Adipocyte (in vitro differentiated cells): ENCODE measurements around the gene OR52R1.
"Not testable (repeated sequence)": the region's sequence is repeated elsewhere in the genome, so short reads cannot be mapped to it uniquely, and the experiment has no call there.

Source experiments
- DNase-seq: peaks from one replicate; pipeline ENCODE4 v3.0.0-alpha.2; 2015; ENCODE audit warnings: low read depth
- H3K27me3 ChIP-seq: replicated peaks from 2 replicates; pipeline ENCODE4 v1.7.0; 2013; ENCODE audit warnings: mild to moderate bottlenecking, low read length, moderate library complexity; ENCODE audit not compliant: control insufficient read depth, insufficient read depth
- H3K36me3 ChIP-seq: 2 replicates; pipeline ENCODE4 v1.7.0; 2013; ENCODE audit warnings: low read length, mild to moderate bottlenecking, moderate library complexity; ENCODE audit not compliant: control insufficient read depth, insufficient read depth, severe bottlenecking
- H3K4me1 ChIP-seq: 2 replicates; pipeline ENCODE4 v1.7.0; 2013; ENCODE audit warnings: mild to moderate bottlenecking, low read length, moderate library complexity; ENCODE audit not compliant: control insufficient read depth, insufficient read depth
- H3K4me3 ChIP-seq: 2 replicates; pipeline ENCODE4 v1.7.0; 2013; ENCODE audit warnings: mild to moderate bottlenecking, low read length, moderate library complexity
- H3K9ac ChIP-seq: 2 replicates; pipeline ENCODE4 v1.7.0; 2013; ENCODE audit warnings: mild to moderate bottlenecking, low read length, moderate library complexity
- H3K9me3 ChIP-seq: 2 replicates; pipeline ENCODE4 v1.7.0; 2013; ENCODE audit warnings: mild to moderate bottlenecking, low read length, moderate library complexity; ENCODE audit not compliant: control insufficient read depth

The OR52R1 gene

GRCh38 chr11:4801316-4801715, 2.9 kb downstream of the OR52R1 start:
- not testable (repeated sequence) for H3K4me1 ChIP-seq, DNase-seq, H3K9ac ChIP-seq, H3K36me3 ChIP-seq, H3K9me3 ChIP-seq, H3K4me3 ChIP-seq, H3K27me3 ChIP-seq

- no peak for DNase-seq
- H3K9me3 ChIP-seq, result no peaks in the 10 kb centered on the region
- H3K27me3 ChIP-seq, result no peaks in the 10 kb centered on the region
- no peaks in the 10 kb centered on the region for H3K4me1 ChIP-seq
- H3K9ac ChIP-seq, result no peak overlapping the region
- no peak overlapping the region for H3K4me3 ChIP-seq
- H3K36me3 ChIP-seq, result no peaks in the 10 kb centered on the region
Observed at GRCh38 chr11:4798427-4799183, 5.6 kb downstream of the OR52R1 start.

GRCh38 chr11:4797206-4797605, 7.0 kb downstream of the OR52R1 start:
- Histone ChIP-seq H3K4me3 (no peak overlapping the region), H3K9ac (no peak overlapping the region), H3K27me3 (peaks cover under 1% of the 10 kb centered on the region), H3K4me1 (no peaks in the 10 kb centered on the region), H3K36me3 (no peaks in the 10 kb centered on the region), H3K9me3 (no peaks in the 10 kb centered on the region)
- no peak for DNase-seq

- H3K9ac ChIP-seq, result no peak overlapping the region
Observed at GRCh38 chr11:4782454-4782853, 21.7 kb downstream of the OR52R1 start.

GRCh38 chr11:4769838-4770237, 34.3 kb downstream of the OR52R1 start, which contains the start of gene OR51F1:
TSS of gene OR51F1 (minus strand) at chr11:4769938. CDS start at chr11:4769938, 0 bp downstream.
- no peak within 1 kb of the TSS for H3K4me3 ChIP-seq
- H3K9ac ChIP-seq, result no peak within 1 kb of the TSS
- H3K36me3 ChIP-seq, result no peaks in the 10 kb centered on the region
- H3K27me3 ChIP-seq, result no peaks in the 10 kb centered on the region
- no peaks in the 10 kb centered on the region for H3K9me3 ChIP-seq
- H3K4me1 ChIP-seq, result no peaks in the 10 kb centered on the region
- no peak for DNase-seq

More at GRCh38 chr11:4782454-4782853, 21.7 kb downstream of the OR52R1 start:
- no peaks in the 10 kb centered on the region for H3K27me3 ChIP-seq
- H3K36me3 ChIP-seq, result no peaks in the 10 kb centered on the region
- DNase-seq, result no peak
- no peaks in the 10 kb centered on the region for H3K4me1 ChIP-seq
- H3K4me3 ChIP-seq, result no peak overlapping the region
- H3K9me3 ChIP-seq, result no peaks in the 10 kb centered on the region

- Histone ChIP-seq H3K4me3 (no peak overlapping the region), H3K9me3 (no peaks in the 10 kb centered on the region), H3K9ac (no peak overlapping the region), H3K27me3 (no peaks in the 10 kb centered on the region), H3K4me1 (no peaks in the 10 kb centered on the region), H3K36me3 (no peaks in the 10 kb centered on the region)
- no peak for DNase-seq
Observed at GRCh38 chr11:4768094-4768493, 36.1 kb downstream of the OR52R1 start.

GRCh38 chr11:4766420-4767043, 37.6 kb downstream of the OR52R1 start:
- Histone ChIP-seq H3K9ac (no peak overlapping the region), H3K9me3 (no peaks in the 10 kb centered on the region), H3K36me3 (no peaks in the 10 kb centered on the region), H3K27me3 (no peaks in the 10 kb centered on the region), H3K4me1 (no peaks in the 10 kb centered on the region), H3K4me3 (no peak overlapping the region)
- DNase-seq, result no peak

GRCh38 chr11:4763096-4763495, 41.1 kb downstream of the OR52R1 start:
- H3K27me3 ChIP-seq, result no peaks in the 10 kb centered on the region
- H3K9ac ChIP-seq, result no peak overlapping the region
- no peaks in the 10 kb centered on the region for H3K4me1 ChIP-seq
- DNase-seq, result no peak
- H3K36me3 ChIP-seq, result no peaks in the 10 kb centered on the region
- H3K9me3 ChIP-seq, result no peaks in the 10 kb centered on the region
- H3K4me3 ChIP-seq, result no peak overlapping the region
